Measurements from ENCODE around the gene FBLN2.

FBLN2 gene

GRCh38 chr3:13608969-13609725, 60.2 kb downstream of the FBLN2 start:
- no peak for DNase-seq

- DNase-seq, result no peak
Measured at GRCh38 chr3:13610006-13610570, 61.2 kb downstream of the FBLN2 start.

- DNase-seq, result no peak
Measured at GRCh38 chr3:13611221-13611620, 62.3 kb downstream of the FBLN2 start.

- DNase-seq, result no peak
Measured at GRCh38 chr3:13612829-13613228, 63.9 kb downstream of the FBLN2 start.

- no peak for DNase-seq
Measured at GRCh38 chr3:13613343-13614190, 64.6 kb downstream of the FBLN2 start.

GRCh38 chr3:13614607-13615006, 65.7 kb downstream of the FBLN2 start:
- DNase-seq, result no peak

GRCh38 chr3:13615019-13615528, 66.1 kb downstream of the FBLN2 start:
- DNase-seq, result no peak

GRCh38 chr3:13616359-13616758, 67.4 kb downstream of the FBLN2 start:
- DNase-seq, result no peak

- no peak for DNase-seq
Measured at GRCh38 chr3:13617097-13617738, 68.3 kb downstream of the FBLN2 start.

GRCh38 chr3:13617981-13618380, 69.1 kb downstream of the FBLN2 start:
- no peak for DNase-seq

GRCh38 chr3:13618836-13619235, 69.9 kb downstream of the FBLN2 start:
- DNase-seq, result no peak

- no peak for DNase-seq
Measured at GRCh38 chr3:13619661-13620230, 70.8 kb downstream of the FBLN2 start.

- DNase-seq, result no peak
Measured at GRCh38 chr3:13620281-13620680, 71.4 kb downstream of the FBLN2 start.

- DNase-seq, result no peak
Measured at GRCh38 chr3:13620776-13621365, 71.9 kb downstream of the FBLN2 start.

- DNase-seq, result no peak
Measured at GRCh38 chr3:13621381-13622221, 72.7 kb downstream of the FBLN2 start.

GRCh38 chr3:13622356-13622755, 73.4 kb downstream of the FBLN2 start:
- DNase-seq, result no peak

GRCh38 chr3:13623101-13623654, 74.3 kb downstream of the FBLN2 start:
- no peak for DNase-seq

- no peak for DNase-seq
Measured at GRCh38 chr3:13624021-13624420, 75.1 kb downstream of the FBLN2 start.

- no peak for DNase-seq
Measured at GRCh38 chr3:13624671-13625125, 75.8 kb downstream of the FBLN2 start.

GRCh38 chr3:13626396-13626795, 77.5 kb downstream of the FBLN2 start:
- DNase-seq, result no peak

- DNase-seq, result no peak
Measured at GRCh38 chr3:13626915-13627460, 78.1 kb downstream of the FBLN2 start.

Data from NCI-H1048 (cell line).